ENCODE results near the gene RAB34.
"Not testable (repeated sequence)": the region's sequence is repeated elsewhere in the genome, so short reads cannot be mapped to it uniquely, and the experiment has no call there.

The RAB34 gene

GRCh38 chr17:28745786-28746411 lies 28.2 kb upstream of the RAB34 start:
- no peak for DNase-seq (ENCODE audit: low read depth)

DNA sequence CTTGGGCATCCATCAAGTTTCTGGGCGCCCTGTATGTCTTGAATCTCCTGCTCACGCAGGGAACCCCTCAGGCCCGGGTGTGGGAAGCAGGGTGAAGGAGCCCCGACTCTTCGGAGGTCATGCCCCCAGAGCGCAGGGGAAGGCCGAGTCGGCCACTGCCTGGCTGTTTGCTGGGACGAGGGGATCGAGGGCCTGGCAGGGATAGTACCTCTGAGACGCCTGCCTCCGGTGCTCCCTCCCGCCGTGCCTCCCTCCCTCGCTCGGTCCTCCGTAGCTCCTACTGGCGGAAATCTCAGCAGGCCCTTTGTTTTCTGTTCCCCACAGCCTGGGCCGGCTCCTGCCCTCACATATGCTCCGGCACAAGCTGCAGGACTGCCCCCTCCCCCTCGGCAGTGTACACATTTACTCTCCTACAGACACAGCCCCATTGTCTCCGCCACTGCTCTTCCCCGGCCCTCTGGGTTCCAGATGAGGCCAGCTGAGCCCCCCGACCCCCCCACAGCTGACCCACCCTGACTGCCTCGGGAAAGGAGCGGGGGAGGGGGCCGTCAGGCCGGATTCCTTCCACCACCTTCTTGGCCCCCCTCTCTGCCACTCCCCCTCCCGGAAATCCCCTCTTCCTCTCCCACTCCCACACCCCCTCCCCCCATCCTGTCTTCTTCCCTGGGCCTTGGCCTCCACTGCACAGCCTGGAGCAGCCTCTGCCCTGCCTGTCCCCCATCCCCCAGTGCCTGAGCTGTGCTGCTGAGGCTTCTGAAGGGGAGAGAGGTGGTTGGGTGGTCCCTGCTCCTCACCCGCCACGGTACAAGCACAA lies 27.5 kb upstream of the RAB34 start:
- DNase-seq (ENCODE audit: low read depth) = peak; percentile 68

GRCh38 chr17:28744104-28744971 lies 26.7 kb upstream of the RAB34 start:
- DNase-seq (ENCODE audit: low read depth) = no peak

- peak; percentile 92 for DNase-seq (ENCODE audit: low read depth)
Measured at GRCh38 chr17:28743243-28744103, 25.8 kb upstream of the RAB34 start, which contains the start of gene TRAF4. TRAF4 (plus strand) TSS chr17:28744011; CDS start chr17:28744113, 102 bp downstream.

DNA sequence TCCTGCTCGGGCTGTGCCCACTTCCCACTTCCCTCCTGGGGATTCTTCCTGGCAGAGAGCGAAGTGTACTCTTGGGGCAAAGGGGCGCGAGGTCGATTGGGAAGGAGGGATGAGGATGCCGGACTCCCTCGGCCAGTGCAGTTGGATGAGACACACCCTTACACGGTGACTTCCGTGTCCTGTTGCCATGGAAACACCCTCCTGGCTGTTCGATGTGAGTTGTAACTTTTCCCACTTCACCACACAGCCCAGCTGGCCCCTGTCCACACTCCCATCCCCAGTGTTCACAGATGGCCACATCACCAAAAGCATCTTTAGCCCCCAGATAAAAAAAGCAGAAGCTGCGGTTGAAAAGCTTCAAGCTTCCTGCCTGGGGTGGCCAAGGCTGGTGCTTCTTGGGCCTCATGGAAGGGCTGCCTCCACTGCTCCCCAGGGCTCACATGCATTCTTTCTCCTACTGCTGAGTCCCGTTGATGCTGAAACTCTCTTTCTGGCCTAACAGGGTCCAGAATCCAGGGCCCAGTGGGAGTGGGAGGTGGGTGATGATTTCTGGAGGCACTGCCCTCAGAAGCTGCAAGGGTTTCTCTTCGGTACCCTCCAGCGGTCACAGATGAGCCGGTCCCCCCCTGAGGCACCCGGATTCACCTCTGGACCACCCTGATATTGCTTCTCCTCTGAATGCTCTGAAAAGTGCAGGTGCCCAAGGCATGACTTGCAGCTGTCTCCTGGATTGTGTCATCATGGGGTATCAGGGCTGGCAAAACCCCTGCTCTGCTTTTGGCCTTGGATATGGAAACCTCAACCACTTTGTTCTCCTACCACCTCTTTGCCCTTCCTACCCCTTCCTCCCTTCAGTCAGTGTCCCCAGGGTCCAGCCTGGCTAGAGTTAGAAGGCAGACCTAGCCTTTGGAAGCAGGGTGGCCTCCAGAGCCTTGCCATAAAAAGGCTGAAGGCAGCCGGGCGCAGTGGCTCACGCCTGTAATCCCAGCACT lies 24.0 kb upstream of the RAB34 start:
- no peak for DNase-seq (ENCODE audit: low read depth)

GRCh38 chr17:28740406-28741357 lies 23.0 kb upstream of the RAB34 start:
- DNase-seq (ENCODE audit: low read depth) = no peak

DNA sequence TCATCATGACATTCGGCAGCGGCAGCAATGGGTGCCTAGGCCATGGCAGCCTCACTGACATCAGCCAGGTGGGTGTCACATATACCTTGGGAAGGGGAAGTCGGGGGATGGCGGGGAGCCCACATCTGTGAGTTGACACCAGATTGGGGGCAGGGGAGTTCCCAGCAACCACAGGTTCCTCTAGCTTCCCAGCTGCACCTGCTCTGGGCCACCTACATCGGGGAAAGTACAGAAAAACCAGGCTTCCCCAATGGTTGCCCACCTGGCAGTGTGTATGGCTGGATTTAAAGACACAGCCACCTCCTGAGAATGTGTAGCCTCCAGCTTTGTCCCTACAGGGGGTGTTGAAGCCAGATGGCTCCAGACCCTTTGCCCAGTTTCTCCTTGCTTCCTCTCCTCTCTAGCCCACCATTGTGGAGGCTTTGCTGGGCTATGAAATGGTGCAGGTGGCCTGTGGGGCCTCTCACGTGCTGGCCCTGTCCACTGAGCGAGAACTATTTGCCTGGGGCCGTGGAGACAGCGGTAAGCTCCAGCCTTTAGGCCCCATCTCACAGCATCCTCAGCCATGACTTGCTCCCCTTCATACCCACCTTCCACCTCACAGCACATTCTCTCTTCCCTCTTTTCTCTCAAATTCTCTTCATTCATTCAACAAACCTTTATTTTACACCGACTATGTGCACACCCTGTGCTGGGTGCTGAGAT lies 21.2 kb upstream of the RAB34 start:
- no peak for DNase-seq (ENCODE audit: low read depth)

GRCh38 chr17:28737770-28738679 lies 20.4 kb upstream of the RAB34 start:
- no peak for DNase-seq (ENCODE audit: low read depth)

DNA sequence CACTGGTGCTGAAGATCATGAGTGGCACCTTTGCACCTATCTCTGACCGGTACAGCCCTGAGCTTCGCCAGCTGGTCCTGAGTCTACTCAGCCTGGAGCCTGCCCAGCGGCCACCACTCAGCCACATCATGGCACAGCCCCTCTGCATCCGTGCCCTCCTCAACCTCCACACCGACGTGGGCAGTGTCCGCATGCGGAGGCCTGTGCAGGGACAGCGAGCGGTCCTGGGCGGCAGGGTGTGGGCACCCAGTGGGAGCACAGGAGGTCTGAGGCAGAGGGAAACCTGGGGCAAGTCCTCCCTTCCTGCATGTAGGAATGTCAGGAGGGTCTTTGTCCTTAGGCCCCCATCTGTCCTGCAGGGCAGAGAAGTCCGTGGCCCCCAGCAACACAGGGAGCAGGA lies 19.6 kb upstream of the RAB34 start:
- no peak for DNase-seq (ENCODE audit: low read depth)

- DNase-seq (ENCODE audit: low read depth) = not testable (repeated sequence)
Measured at GRCh38 chr17:28735913-28736769, 18.5 kb upstream of the RAB34 start.

- peak; percentile 68 for DNase-seq (ENCODE audit: low read depth)
Measured at GRCh38 chr17:28735242-28735722, 17.6 kb upstream of the RAB34 start.

- DNase-seq (ENCODE audit: low read depth) = no peak
Measured at GRCh38 chr17:28734712-28735241, 17.1 kb upstream of the RAB34 start.

- no peak for DNase-seq (ENCODE audit: low read depth)
Measured at GRCh38 chr17:28733346-28733745, 15.7 kb upstream of the RAB34 start.

DNA sequence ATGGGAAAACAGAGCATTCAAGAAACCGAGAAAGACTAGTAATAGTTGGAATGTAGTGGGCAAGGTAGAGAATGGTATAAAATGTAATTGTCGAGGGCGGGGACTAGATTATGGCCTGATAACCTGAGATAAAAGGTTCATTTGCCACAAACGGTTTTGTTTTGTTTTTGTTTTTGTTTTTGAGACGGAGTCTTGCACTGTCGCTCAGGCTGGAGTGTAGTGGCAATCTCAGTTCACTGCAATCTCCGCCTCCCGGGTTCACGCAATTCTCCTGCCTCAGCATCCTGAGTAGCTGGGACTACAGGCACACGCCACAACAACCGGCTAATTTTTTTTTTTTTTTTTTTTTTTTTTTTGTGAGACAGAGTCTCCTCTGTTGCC lies 12.3 kb upstream of the RAB34 start:
- no peak for DNase-seq (ENCODE audit: low read depth)

DNA sequence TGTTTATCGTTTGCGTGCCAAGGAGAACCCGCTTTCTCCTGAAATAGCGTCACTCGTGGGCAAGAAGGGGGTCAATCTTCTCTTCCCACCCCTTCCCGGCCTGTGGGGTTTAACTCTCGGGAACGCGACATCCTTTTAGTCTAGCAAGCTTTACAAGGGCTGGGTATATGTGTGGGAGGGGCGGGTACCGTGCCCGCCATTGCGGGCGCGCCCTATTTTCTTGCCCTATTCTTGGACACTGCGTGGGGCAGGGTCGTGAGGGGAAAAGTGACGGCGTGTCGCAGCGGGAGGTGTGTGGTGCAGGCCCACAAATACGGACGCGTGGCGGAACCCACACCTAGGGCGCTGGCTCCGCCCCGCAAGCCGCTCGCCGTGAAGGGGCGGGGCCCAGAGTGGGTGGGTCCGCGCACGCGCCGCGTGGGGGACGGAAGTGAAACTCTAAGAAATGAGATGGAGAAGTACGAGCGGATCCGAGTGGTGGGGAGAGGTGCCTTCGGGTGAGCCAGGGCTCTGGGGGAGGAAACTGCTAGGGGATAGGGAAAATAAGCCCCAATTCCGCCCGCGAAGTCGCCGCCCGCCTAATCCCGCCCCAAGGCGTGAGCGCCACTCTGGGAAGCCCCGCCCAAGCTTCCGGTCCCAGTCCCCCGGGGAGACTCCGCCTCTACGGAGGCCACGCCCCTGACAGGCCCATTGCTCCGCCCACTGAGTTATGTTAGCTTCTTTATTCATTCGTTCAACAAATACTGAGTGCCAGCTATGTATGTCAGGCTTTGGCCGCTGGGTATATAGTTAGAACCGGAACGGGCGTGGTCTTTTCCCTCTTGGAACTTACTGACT lies 10.9 kb upstream of the RAB34 start, which contains the start of gene NEK8:
Gene NEK8 (plus strand): TSS at position 425 of the 837 bp plus-strand sequence. CDS start 26 bp downstream, at position 451.
- peak; percentile 92 for DNase-seq (ENCODE audit: low read depth)

All from iris pigment epithelial cell (primary cell).